ENCODE measurements around the gene FEM1B. TPM values are rescaled to one million over a fixed set of nuclear protein-coding genes. Genes with fewer than 3 reads are reported as not detected.

The FEM1B gene
- total RNA-seq, 1 experiment from 2014 or later, result 41.0 TPM

DNA sequence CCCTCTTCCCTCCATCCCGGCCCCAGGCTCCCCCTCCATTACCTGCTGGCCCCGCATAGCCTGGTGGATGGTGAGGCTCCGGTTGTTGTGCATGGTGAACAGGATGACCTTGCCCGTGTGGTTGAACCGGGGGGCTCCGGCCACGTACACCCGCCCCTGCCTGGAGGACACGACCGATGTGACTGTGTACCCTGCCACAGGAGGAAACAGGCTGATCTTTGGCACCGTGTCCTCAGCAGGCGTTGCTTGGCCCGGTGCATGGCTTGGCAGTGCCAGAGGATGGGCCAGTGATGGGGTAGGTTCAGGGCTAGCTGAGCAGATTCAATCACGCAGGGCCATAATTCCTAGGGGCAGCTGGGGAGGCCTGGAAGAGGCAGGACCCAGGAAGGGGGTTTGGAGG, 58.1 kb downstream of the FEM1B start:
- TF ChIP-seq, protein P1, sequence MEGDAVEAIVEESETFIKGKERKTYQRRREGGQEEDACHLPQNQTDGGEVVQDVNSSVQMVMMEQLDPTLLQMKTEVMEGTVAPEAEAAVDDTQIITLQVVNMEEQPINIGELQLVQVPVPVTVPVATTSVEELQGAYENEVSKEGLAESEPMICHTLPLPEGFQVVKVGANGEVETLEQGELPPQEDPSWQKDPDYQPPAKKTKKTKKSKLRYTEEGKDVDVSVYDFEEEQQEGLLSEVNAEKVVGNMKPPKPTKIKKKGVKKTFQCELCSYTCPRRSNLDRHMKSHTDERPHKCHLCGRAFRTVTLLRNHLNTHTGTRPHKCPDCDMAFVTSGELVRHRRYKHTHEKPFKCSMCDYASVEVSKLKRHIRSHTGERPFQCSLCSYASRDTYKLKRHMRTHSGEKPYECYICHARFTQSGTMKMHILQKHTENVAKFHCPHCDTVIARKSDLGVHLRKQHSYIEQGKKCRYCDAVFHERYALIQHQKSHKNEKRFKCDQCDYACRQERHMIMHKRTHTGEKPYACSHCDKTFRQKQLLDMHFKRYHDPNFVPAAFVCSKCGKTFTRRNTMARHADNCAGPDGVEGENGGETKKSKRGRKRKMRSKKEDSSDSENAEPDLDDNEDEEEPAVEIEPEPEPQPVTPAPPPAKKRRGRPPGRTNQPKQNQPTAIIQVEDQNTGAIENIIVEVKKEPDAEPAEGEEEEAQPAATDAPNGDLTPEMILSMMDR (IDR thresholded peaks at IDR 0.05; ENCODE audit: insufficient read depth in 1 of 2, low read depth in 1 of 2, low read length in 1 of 2, severe bottlenecking in 1 of 2, unreplicated experiment in 1 of 2), result no peak
- H3K27me3 ChIP-seq (replicated peaks; ENCODE audit: control insufficient read depth, insufficient read depth, low read length), result no peaks in the 10 kb centered on the region

DNA sequence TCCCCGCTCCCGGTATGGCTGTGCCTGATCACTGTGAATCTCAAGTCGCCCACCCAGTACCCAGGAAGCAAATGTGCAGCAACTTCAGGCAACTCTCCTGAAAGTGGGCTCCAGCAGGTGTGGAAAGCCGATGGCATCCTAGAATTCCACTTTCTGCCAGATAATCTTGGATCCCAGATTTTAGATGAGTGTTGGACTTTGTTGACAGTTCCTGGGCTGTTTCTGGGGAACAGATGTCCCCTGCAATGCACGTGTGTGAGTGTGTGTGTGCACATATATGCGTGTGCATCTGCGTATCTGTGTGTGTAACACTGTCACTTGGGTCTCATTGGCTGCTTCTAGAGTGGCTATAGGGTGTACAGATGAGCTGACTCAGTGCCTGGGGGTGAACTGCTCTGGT, 59.0 kb downstream of the FEM1B start:
- no peak overlapping the region for H3K27ac Mint-ChIP-seq (ENCODE audit: unreplicated experiment)

More for the DNA sequence above, 58.1 kb downstream of the FEM1B start:
- Histone ChIP-seq H3K4me3 (ENCODE audit: low read depth, low read length) (no peak overlapping the region), H3K9me3 (no peaks in the 10 kb centered on the region), H3K36me3 (ENCODE audit: control insufficient read depth, insufficient read depth, low read length) (no peaks in the 10 kb centered on the region), H3K4me1 (no peaks in the 10 kb centered on the region)
- H3K4me1 Mint-ChIP-seq (ENCODE audit: low read depth, unreplicated experiment), result peaks cover 6% of the 10 kb centered on the region
- H3K27ac Mint-ChIP-seq (ENCODE audit: unreplicated experiment), result no peak overlapping the region
- ChIA-PET POLR2A (no interaction called here), CTCF (no interaction called here)
- intact Hi-C loops (cut with micrococcal nuclease; ENCODE audit: unreplicated experiment), result no loop called here
- no peak for DNase-seq
- no TSS peak for BruUV-seq (replicated peaks)
- no peaks in the 10 kb centered on the region for H3K9me3 Mint-ChIP-seq (ENCODE audit: unreplicated experiment)
- no peaks in the 10 kb centered on the region for H3K36me3 Mint-ChIP-seq (ENCODE audit: insufficient read depth, unreplicated experiment)
- H3K27me3 Mint-ChIP-seq (ENCODE audit: insufficient read depth, unreplicated experiment), result peaks cover 9% of the 10 kb centered on the region
- H3K4me3 Mint-ChIP-seq (ENCODE audit: unreplicated experiment), result no peak overlapping the region

DNA sequence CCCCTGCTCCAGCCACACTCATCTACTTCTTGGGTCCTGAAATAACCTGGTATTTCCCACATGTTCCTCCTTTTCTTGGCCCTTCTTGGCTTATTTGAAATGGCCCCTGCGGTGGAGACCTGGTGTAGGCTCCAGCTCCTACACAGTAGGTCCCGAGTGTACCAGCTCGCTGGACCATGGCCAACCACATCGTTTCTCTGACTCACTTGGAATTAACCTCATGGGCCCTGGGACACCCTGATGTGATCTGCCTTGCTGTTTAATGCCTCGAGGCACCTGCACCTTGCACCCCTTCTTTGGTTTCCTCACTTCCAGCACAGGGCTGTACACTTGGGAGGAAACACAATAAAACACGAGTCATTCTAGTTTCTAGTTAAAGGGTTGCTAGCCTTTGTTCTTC, 60.3 kb downstream of the FEM1B start:
- H3K4me3 ChIP-seq (ENCODE audit: low read depth, low read length), result no peak overlapping the region
- intact Hi-C loops (cut with micrococcal nuclease; ENCODE audit: unreplicated experiment), result no loop called here
- DNase-seq, result no peak
- Mint-ChIP-seq H3K4me1 (ENCODE audit: low read depth, unreplicated experiment) (no peaks in the 10 kb centered on the region), H3K27ac (ENCODE audit: unreplicated experiment) (no peak overlapping the region), H3K9me3 (ENCODE audit: unreplicated experiment) (no peaks in the 10 kb centered on the region), H3K36me3 (ENCODE audit: insufficient read depth, unreplicated experiment) (no peaks in the 10 kb centered on the region), H3K4me3 (ENCODE audit: unreplicated experiment) (no peak overlapping the region), H3K27me3 (ENCODE audit: insufficient read depth, unreplicated experiment) (peaks cover 4% of the 10 kb centered on the region)
- ChIA-PET CTCF (no interaction called here), POLR2A (no interaction called here)
- H3K4me1 ChIP-seq, result no peaks in the 10 kb centered on the region
- H3K9me3 ChIP-seq, result no peaks in the 10 kb centered on the region
- TF ChIP-seq, protein P1 (IDR thresholded peaks at IDR 0.05; ENCODE audit: insufficient read depth in 1 of 2, low read depth in 1 of 2, low read length in 1 of 2, severe bottlenecking in 1 of 2, unreplicated experiment in 1 of 2), result no peak
- no peaks in the 10 kb centered on the region for H3K27me3 ChIP-seq (replicated peaks; ENCODE audit: control insufficient read depth, insufficient read depth, low read length)
- no TSS peak for BruUV-seq (replicated peaks)
- no peaks in the 10 kb centered on the region for H3K36me3 ChIP-seq (ENCODE audit: control insufficient read depth, insufficient read depth, low read length)

More for the DNA sequence above, 59.0 kb downstream of the FEM1B start:
- Histone ChIP-seq H3K9me3 (no peaks in the 10 kb centered on the region), H3K4me3 (ENCODE audit: low read depth, low read length) (no peak overlapping the region), H3K27me3 (replicated peaks; ENCODE audit: control insufficient read depth, insufficient read depth, low read length) (no peaks in the 10 kb centered on the region), H3K4me1 (no peaks in the 10 kb centered on the region), H3K36me3 (ENCODE audit: control insufficient read depth, insufficient read depth, low read length) (no peaks in the 10 kb centered on the region)
- TF ChIP-seq, protein P1 (IDR thresholded peaks at IDR 0.05; ENCODE audit: insufficient read depth in 1 of 2, low read depth in 1 of 2, low read length in 1 of 2, severe bottlenecking in 1 of 2, unreplicated experiment in 1 of 2), result no peak
- DNase-seq, result no peak
- Mint-ChIP-seq H3K4me1 (ENCODE audit: low read depth, unreplicated experiment) (peaks cover 6% of the 10 kb centered on the region), H3K4me3 (ENCODE audit: unreplicated experiment) (no peak overlapping the region), H3K27me3 (ENCODE audit: insufficient read depth, unreplicated experiment) (peaks cover 7% of the 10 kb centered on the region), H3K9me3 (ENCODE audit: unreplicated experiment) (no peaks in the 10 kb centered on the region), H3K36me3 (ENCODE audit: insufficient read depth, unreplicated experiment) (no peaks in the 10 kb centered on the region)
- intact Hi-C loops (cut with micrococcal nuclease; ENCODE audit: unreplicated experiment), result no loop called here
- ChIA-PET CTCF (no interaction called here), POLR2A (no interaction called here)
- BruUV-seq (replicated peaks), result no TSS peak

Data from Caco-2 (cell line).